ENCODE measurements around the gene COL15A1.

DNA sequence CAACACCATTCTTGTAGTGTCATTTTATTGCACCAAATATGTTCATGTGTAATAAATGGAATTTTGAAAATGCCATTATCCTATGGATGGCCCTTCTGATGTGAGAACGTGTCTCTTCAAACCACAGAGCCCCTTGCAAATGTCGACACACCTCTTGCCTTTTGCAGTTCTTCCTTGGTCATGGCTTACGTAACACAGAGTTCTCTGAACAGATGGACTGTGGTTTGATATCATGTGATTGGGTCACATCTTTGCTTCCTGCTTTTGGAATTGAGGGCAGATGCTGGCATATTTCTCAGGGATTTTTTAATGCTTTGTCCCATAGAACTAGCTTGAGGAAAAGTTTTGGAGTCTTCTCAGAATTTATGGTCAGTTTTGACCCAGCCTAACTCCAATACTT lies 165.8 kb downstream of the COL15A1 start:
- TF ChIP-seq, protein P1, sequence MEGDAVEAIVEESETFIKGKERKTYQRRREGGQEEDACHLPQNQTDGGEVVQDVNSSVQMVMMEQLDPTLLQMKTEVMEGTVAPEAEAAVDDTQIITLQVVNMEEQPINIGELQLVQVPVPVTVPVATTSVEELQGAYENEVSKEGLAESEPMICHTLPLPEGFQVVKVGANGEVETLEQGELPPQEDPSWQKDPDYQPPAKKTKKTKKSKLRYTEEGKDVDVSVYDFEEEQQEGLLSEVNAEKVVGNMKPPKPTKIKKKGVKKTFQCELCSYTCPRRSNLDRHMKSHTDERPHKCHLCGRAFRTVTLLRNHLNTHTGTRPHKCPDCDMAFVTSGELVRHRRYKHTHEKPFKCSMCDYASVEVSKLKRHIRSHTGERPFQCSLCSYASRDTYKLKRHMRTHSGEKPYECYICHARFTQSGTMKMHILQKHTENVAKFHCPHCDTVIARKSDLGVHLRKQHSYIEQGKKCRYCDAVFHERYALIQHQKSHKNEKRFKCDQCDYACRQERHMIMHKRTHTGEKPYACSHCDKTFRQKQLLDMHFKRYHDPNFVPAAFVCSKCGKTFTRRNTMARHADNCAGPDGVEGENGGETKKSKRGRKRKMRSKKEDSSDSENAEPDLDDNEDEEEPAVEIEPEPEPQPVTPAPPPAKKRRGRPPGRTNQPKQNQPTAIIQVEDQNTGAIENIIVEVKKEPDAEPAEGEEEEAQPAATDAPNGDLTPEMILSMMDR (IDR thresholded peaks at IDR 0.05; ENCODE audit: low read depth, low read length, poor library complexity, severe bottlenecking), result no peak
- TF ChIP-seq EZH2phosphoT487 (IDR thresholded peaks at IDR 0.05; ENCODE audit: borderline replicate concordance, low read length), result no peak
